Osteocyte (in vitro differentiated cells): Measurements from ENCODE around the gene S100B. TPM values are rescaled to one million over a fixed set of nuclear protein-coding genes. Genes with fewer than 3 reads are reported as not detected.

Experiments
- DNase-seq: peaks from one replicate; pipeline ENCODE4 v3.0.0; 2021; ENCODE audit warnings: mixed read lengths; ENCODE audit not compliant: unreplicated experiment; ENCODE audit errors: extremely low spot score
- H3K27ac Mint-ChIP-seq: one replicate; pipeline ENCODE4 v1.8.0; 2021; ENCODE audit warnings: mild to moderate bottlenecking, mixed read lengths; ENCODE audit not compliant: unreplicated experiment
- H3K27me3 Mint-ChIP-seq: one replicate; pipeline ENCODE4 v1.8.0; 2021; ENCODE audit warnings: mixed read lengths; ENCODE audit not compliant: unreplicated experiment
- H3K36me3 Mint-ChIP-seq: one replicate; pipeline ENCODE4 v1.8.0; 2021; ENCODE audit warnings: mixed read lengths; ENCODE audit not compliant: unreplicated experiment
- H3K4me1 Mint-ChIP-seq: one replicate; pipeline ENCODE4 v1.8.0; 2021; ENCODE audit warnings: mixed read lengths; ENCODE audit not compliant: unreplicated experiment
- H3K4me3 Mint-ChIP-seq: one replicate; pipeline ENCODE4 v1.8.0; 2021; ENCODE audit warnings: mild to moderate bottlenecking, moderate library complexity, mixed read lengths; ENCODE audit not compliant: unreplicated experiment
- H3K9me3 Mint-ChIP-seq: one replicate; pipeline ENCODE4 v1.8.0; 2021; ENCODE audit warnings: mixed read lengths; ENCODE audit not compliant: unreplicated experiment
- CTCF ChIP-seq: fragments of 200-600 bp; sonication (generic); IDR thresholded peaks from 2 replicates; pipeline ENCODE4 v1.5.0; 2021; ENCODE audit warnings: antibody characterized with exemption, mild to moderate bottlenecking, moderate library complexity
- total RNA-seq: library from RNA; stranded (reverse); gene quantifications from 2 replicates; pipeline ENCODE4 v1.2.1, GENCODE V29; 2021

Gene S100B
- total RNA-seq, 1 donor from 2014 or later = not detected

GRCh38 chr21:46604329-46604974 lies 430 bp downstream of the S100B start:
- H3K9me3 Mint-ChIP-seq = no peaks in the 10 kb centered on the region
- H3K27me3 Mint-ChIP-seq = peaks cover 2% of the 10 kb centered on the region
- H3K4me1 Mint-ChIP-seq = peaks cover 21% of the 10 kb centered on the region
- no peak overlapping the region for H3K27ac Mint-ChIP-seq
- H3K4me3 Mint-ChIP-seq = no peak overlapping the region
- no peaks in the 10 kb centered on the region for H3K36me3 Mint-ChIP-seq
- DNase-seq = no peak
- TF ChIP-seq CTCF = no peak

- peaks cover 2% of the 10 kb centered on the region for H3K27me3 Mint-ChIP-seq
Measured at GRCh38 chr21:46603228-46603627, 1.7 kb downstream of the S100B start.

GRCh38 chr21:46600978-46601377 lies 3.9 kb downstream of the S100B start:
- H3K36me3 Mint-ChIP-seq = no peaks in the 10 kb centered on the region
- no peaks in the 10 kb centered on the region for H3K9me3 Mint-ChIP-seq
- TF ChIP-seq CTCF = no peak
- H3K27ac Mint-ChIP-seq = no peak overlapping the region
- peaks cover 26% of the 10 kb centered on the region for H3K4me1 Mint-ChIP-seq
- no peaks in the 10 kb centered on the region for H3K27me3 Mint-ChIP-seq
- no peak for DNase-seq
- H3K4me3 Mint-ChIP-seq = no peak overlapping the region

More at GRCh38 chr21:46603228-46603627, 1.7 kb downstream of the S100B start:
- DNase-seq = no peak
- Mint-ChIP-seq H3K9me3 (no peaks in the 10 kb centered on the region), H3K4me1 (peaks cover 26% of the 10 kb centered on the region), H3K4me3 (no peak overlapping the region), H3K27ac (no peak overlapping the region), H3K36me3 (no peaks in the 10 kb centered on the region)
- TF ChIP-seq CTCF = no peak

GRCh38 chr21:46600305-46600704 lies 4.6 kb downstream of the S100B start:
- H3K4me1 Mint-ChIP-seq = peaks cover 26% of the 10 kb centered on the region
- no peaks in the 10 kb centered on the region for H3K36me3 Mint-ChIP-seq
- H3K27ac Mint-ChIP-seq = no peak overlapping the region
- no peak overlapping the region for H3K4me3 Mint-ChIP-seq
- no peak for DNase-seq
- H3K9me3 Mint-ChIP-seq = no peaks in the 10 kb centered on the region
- no peak for TF ChIP-seq CTCF
- H3K27me3 Mint-ChIP-seq = no peaks in the 10 kb centered on the region

- Mint-ChIP-seq H3K36me3 (no peaks in the 10 kb centered on the region), H3K4me3 (no peak overlapping the region), H3K4me1 (peaks cover 22% of the 10 kb centered on the region), H3K9me3 (peaks cover under 1% of the 10 kb centered on the region), H3K27me3 (no peaks in the 10 kb centered on the region), H3K27ac (peak overlapping the region; percentile 8)
- TF ChIP-seq CTCF = no peak
- DNase-seq = no peak
Measured at GRCh38 chr21:46598581-46599572, 6.0 kb downstream of the S100B start.
